IgD-negative memory B cell (primary cell): Measurements from ENCODE around the gene CHST11. TPM values are rescaled to one million over a fixed set of nuclear protein-coding genes. Genes with fewer than 3 reads are reported as not detected.
A peak's percentile ranks its signal among the peaks of the same experiment; 100 is the strongest.

Experiments
- H3K27ac Mint-ChIP-seq, 3 donors: one replicate each; pipeline ENCODE4 v1.8.0; 2020 to 2022; ENCODE audit warnings: mild to moderate bottlenecking in 3 of 3, mixed read lengths in 3 of 3, moderate library complexity in 1 of 3
- H3K27me3 Mint-ChIP-seq: one replicate; pipeline ENCODE4 v1.8.0; 2021; ENCODE audit warnings: mixed read lengths
- H3K36me3 Mint-ChIP-seq: one replicate; pipeline ENCODE4 v1.8.0; 2020; ENCODE audit warnings: mild to moderate bottlenecking, mixed read lengths
- H3K4me1 Mint-ChIP-seq, 3 donors: one replicate each; pipeline ENCODE4 v1.8.0; 2020 to 2022; ENCODE audit warnings: mixed read lengths in 3 of 3, mild to moderate bottlenecking in 1 of 3
- H3K4me3 Mint-ChIP-seq, 4 donors: one replicate each; pipeline ENCODE4 v1.8.0; 2020 to 2022; ENCODE audit warnings: mild to moderate bottlenecking in 4 of 4, mixed read lengths in 4 of 4, moderate library complexity in 3 of 4
- H3K9me3 Mint-ChIP-seq, 3 donors: one replicate each; pipeline ENCODE4 v1.8.0; 2020 to 2021; ENCODE audit warnings: mixed read lengths in 3 of 3, mild to moderate bottlenecking in 1 of 3
- polyA plus RNA-seq: library from polyadenylated mRNA; unstranded; fragments of 300-500 nt; fragmentation: Illumina TruSeq; gene quantifications from one replicate; pipeline ENCODE4 v1.2.3, GENCODE V29; 2021

The CHST11 gene
- polyA plus RNA-seq, 1 donor from 2014 or later: 41.7 TPM

DNA sequence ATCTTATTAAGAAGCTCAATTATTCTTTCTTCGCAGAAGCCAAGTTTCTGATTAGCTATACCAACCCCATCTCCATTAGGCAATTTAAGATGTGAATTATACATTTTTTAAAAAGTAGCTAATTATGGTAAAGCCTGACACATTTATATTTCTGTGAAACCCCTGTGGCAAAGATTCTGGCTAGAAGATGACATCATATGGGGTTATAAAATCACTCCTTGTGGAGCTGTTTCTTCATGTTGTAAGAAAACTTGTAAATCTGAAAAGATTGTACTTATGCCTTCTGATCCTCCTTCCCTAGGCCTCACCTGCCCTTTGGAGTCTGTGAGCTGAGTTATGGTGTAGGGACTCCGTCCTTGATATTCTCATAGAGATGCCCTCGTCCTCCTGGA is 78.1 kb downstream of the CHST11 start:
- Mint-ChIP-seq H3K4me3 (no peak overlapping the region), H3K27me3 (no peaks in the 10 kb centered on the region), H3K4me1 (peaks cover 49 to 61% (median 56%) of the 10 kb centered on the region in 3 donors), H3K9me3 (no peaks in the 10 kb centered on the region), H3K36me3 (peaks cover 6% of the 10 kb centered on the region), H3K27ac (peak overlapping the region in 2 of 3 donors; percentile 27 to 49)

DNA sequence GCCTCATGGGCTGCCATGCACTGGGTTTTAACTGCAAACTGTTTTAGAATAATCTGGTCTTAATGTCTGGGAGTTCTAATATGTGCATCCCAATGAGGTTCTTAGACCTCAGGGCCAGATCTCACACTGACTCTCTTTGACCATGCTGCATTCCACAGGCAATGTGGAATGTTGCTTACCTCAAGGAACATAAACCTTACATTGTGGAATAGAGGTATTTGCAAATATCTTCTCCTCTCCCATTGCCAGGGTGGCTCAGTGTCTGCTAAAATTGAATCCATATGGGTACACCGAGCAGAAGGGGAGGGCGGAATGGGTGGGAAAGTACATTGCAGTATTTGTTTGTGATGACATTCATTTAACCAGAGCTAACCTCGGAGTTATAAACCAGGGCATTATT is 78.6 kb downstream of the CHST11 start:
- Mint-ChIP-seq H3K27ac (peak overlapping the region in 1 of 3 donors; percentile 27), H3K27me3 (no peaks in the 10 kb centered on the region)

DNA sequence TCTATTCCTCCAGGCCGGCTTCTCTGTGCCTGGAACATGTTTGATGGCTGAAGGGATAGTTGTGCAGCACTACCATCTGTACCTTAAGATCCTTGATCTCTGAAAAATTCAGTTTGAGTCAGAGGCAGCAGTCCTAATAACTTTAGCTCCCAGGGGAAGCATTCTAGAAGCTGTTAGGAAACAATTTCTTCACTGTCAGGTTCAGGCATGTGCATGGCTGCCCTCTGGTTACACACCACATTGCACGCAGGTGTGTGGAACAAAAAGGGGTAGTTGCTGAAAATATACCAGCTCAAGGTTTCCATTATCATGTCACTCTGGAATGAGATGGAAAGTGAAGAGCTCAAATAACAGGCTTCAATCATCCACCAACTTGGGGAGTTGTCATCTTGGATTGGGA is 80.1 kb downstream of the CHST11 start:
- Mint-ChIP-seq H3K9me3 (no peaks in the 10 kb centered on the region), H3K4me1 (peaks cover 47 to 69% (median 62%) of the 10 kb centered on the region in 3 donors), H3K27me3 (no peaks in the 10 kb centered on the region), H3K36me3 (peaks cover 6% of the 10 kb centered on the region), H3K27ac (no peak overlapping the region), H3K4me3 (peak overlapping the region in 1 of 4 donors; percentile 51)

More for the DNA sequence above, 78.6 kb downstream of the CHST11 start:
- H3K4me3 Mint-ChIP-seq: no peak overlapping the region
- H3K4me1 Mint-ChIP-seq: peaks cover 49 to 63% (median 56%) of the 10 kb centered on the region in 3 donors
- no peaks in the 10 kb centered on the region for H3K9me3 Mint-ChIP-seq
- peaks cover 6% of the 10 kb centered on the region for H3K36me3 Mint-ChIP-seq

DNA sequence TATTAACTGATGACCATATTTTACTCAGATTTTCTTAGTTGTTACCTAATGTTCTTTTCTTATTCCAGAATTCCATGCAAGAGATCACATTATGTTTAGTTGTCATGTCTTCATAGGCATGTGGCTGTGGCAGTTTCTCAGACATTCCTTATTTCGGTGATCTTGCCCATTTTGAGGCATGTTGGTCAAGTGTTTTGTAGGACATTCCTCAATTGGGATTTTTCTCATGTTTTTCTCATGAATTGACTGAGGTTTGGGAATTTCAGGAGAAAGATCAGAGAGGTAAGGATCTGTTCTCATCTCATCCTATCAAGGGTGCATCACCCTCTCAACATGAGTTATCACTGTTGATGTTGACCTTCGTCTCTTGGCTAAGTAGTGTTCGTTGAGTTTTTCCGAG is 81.3 kb downstream of the CHST11 start:
- H3K36me3 Mint-ChIP-seq: peaks cover 3% of the 10 kb centered on the region
- H3K4me1 Mint-ChIP-seq: peaks cover 38 to 67% (median 65%) of the 10 kb centered on the region in 3 donors

DNA sequence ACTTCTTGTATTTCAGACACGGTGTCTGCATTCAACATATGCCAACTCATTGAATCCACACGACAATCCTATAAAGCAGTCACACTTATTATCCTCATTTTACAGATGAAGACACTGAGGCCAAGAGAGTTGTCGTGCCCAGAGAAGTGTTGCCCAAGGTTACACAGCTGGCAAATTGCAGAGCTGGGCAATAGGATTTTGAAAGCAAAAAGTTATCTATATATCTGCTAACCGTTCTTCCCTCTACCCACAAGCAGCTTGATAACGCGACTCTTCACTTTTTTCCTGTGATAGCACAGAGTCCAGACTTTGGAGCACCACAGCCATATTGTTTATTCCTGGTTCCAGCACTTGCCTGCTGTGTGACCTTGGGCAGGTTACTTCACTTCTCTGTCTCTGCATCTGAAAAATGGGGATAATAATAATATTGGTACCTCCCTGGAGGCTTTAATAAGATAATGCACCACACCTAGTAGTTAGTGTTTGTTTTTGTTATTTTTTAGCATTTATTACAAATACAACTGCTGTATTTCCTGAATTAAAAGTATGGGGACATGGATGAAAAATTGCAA is 82.2 kb downstream of the CHST11 start:
- peaks cover 3% of the 10 kb centered on the region for H3K36me3 Mint-ChIP-seq
- no peaks in the 10 kb centered on the region for H3K9me3 Mint-ChIP-seq
- peak overlapping the region in 1 of 4 donors; percentile 58 for H3K4me3 Mint-ChIP-seq
- H3K4me1 Mint-ChIP-seq: peaks cover 39 to 64% (median 61%) of the 10 kb centered on the region in 3 donors
- H3K27ac Mint-ChIP-seq: no peak overlapping the region
- H3K27me3 Mint-ChIP-seq: no peaks in the 10 kb centered on the region

More for the DNA sequence above, 81.3 kb downstream of the CHST11 start:
- H3K9me3 Mint-ChIP-seq: no peaks in the 10 kb centered on the region
- H3K4me3 Mint-ChIP-seq: no peak overlapping the region
- H3K27me3 Mint-ChIP-seq: no peaks in the 10 kb centered on the region
- H3K27ac Mint-ChIP-seq: no peak overlapping the region

DNA sequence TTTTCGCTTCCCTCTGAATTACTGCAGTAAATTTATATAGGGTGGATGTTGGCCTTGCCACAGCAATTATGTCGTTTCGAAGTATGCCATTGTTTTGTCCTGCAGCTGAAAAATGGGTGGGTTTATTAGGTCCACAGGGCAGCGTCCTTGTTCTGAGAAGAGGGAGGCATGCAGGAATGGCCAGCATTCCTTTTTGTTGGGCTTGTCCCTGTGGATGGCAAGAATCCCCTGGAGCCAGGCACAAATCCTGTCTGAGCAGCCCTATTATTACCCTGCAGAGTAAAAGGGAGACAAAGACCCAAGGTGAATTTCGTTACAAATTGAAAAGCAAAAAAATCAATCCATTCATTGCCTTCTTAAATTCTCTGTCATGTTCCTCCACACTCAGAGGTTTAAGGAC is 88.1 kb downstream of the CHST11 start:
- no peak overlapping the region for H3K4me3 Mint-ChIP-seq
- no peaks in the 10 kb centered on the region for H3K27me3 Mint-ChIP-seq
- H3K36me3 Mint-ChIP-seq: peaks cover 8% of the 10 kb centered on the region
- H3K4me1 Mint-ChIP-seq: peaks cover 28 to 52% (median 41%) of the 10 kb centered on the region in 3 donors
- no peaks in the 10 kb centered on the region for H3K9me3 Mint-ChIP-seq
- H3K27ac Mint-ChIP-seq: no peak overlapping the region

DNA sequence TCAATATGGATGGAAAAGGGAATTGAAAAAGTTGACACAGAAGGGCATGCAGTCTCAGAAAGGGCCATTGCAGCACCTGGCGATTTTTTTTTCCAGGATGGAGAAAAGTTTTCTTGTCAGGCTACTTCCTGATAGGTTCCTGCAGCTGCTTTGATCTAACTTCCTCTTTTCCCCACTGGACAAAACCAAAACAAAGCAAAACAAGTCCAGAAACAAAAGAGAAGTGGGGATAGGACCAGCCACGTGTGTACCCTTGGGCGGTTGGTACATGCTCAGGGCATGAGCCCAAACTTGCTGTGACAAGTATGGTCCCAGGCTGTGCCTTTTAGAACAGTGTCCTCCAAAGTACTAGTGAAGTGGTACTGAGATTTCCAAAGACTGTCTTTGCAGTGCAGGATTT is 89.8 kb downstream of the CHST11 start:
- Mint-ChIP-seq H3K27ac (peak overlapping the region in 1 of 3 donors; percentile 40), H3K4me1 (peaks cover 42 to 54% (median 46%) of the 10 kb centered on the region in 3 donors), H3K27me3 (no peaks in the 10 kb centered on the region), H3K4me3 (no peak overlapping the region), H3K9me3 (no peaks in the 10 kb centered on the region), H3K36me3 (peaks cover 8% of the 10 kb centered on the region)

DNA sequence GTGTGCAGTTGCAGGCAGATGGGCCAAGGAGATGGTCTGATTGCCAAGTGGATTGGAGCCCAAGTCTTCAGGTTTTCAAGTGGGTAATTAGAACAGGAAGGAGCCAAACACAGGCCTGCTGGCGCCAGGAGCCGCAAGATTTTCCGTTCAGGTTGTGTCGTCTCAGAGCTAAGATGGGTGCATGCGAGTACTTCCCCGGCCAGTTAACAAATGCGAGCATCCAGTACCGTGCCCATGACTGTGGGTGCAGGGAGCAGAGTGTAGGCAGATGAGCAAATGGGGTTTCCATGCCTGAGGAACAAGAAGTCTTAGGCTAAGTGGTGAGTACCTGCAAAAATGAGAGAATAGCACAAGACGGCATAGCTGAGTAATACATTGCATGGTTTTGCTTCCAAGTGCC is 90.5 kb downstream of the CHST11 start:
- Mint-ChIP-seq H3K4me3 (no peak overlapping the region), H3K36me3 (peaks cover 8% of the 10 kb centered on the region), H3K9me3 (no peaks in the 10 kb centered on the region), H3K27me3 (no peaks in the 10 kb centered on the region), H3K27ac (peak overlapping the region in 1 of 3 donors; percentile 40), H3K4me1 (peaks cover 45 to 60% (median 51%) of the 10 kb centered on the region in 3 donors)

DNA sequence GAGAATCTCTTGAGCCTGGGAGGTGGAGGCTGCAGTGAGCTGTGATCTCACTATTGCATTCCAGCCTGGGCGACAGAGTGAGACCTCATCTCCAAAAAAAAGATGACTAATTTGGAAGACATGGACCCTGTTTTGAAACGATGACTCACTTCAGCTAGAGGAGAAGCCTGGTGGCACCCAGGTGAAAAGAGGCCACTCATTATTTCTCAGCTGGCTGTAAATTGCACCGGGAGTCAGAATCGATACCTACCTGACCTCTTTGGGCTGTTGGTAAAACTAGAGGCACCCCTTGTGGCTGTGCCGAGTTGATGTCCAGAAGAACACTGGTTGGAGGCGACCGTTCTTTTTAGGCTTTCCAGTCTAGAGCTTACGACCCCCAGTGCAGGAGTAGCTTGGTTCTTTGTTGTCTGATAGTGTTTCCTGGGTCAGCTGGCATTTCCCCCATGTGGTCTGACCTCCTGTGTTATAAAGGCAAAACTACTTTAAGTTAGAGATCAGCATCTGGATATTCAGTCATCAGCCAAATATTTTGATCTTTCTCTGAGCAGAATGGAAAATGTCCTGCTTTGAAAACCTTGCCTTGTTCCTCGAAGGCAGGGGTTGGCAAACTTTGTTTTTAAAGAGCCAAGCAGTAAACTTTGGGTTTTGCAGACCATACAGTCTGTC is 93.2 kb downstream of the CHST11 start:
- Mint-ChIP-seq H3K27ac (peak overlapping the region in 1 of 3 donors; percentile 73), H3K27me3 (no peaks in the 10 kb centered on the region), H3K36me3 (peaks cover 10% of the 10 kb centered on the region), H3K9me3 (peaks cover 0 to 7% (median 2%) of the 10 kb centered on the region in 3 donors), H3K4me1 (peaks cover 48 to 64% (median 49%) of the 10 kb centered on the region in 3 donors), H3K4me3 (no peak overlapping the region)

DNA sequence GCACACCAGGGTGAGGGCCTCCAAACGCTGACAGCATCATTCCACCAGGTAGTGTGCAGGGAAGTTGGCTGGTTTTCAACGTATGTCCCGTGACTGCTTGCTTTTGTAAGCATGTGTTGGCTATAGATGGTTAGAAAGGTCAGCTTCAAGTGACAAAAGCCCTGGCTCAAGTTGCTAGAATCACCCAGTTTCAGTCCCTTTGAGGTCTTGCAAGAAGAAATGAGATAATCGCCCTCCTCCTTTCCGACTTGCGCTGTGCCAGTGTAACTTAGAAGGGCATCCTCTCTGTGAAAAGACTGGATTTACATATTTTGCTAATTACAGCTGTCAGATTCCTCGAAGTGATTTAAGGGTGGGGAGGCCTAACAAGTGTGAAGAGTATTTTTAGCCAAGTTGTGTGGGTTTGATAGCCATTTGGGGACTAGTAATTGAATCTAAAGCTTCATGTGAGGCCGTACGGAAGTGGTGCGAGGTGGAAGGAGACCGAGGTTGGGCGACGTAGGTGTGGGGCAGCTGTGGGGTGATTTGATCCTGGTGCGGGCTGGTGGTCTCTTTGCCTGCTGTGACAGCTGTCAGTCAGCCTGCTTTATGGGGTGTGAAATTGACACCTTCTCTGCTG is 94.7 kb downstream of the CHST11 start:
- Mint-ChIP-seq H3K9me3 (peaks cover 0 to 7% (median 2%) of the 10 kb centered on the region in 3 donors), H3K36me3 (peaks cover 10% of the 10 kb centered on the region), H3K27ac (peak overlapping the region in 2 of 3 donors; percentile 11 to 18), H3K4me1 (peaks cover 39 to 63% (median 45%) of the 10 kb centered on the region in 3 donors), H3K27me3 (no peaks in the 10 kb centered on the region), H3K4me3 (peak overlapping the region in 2 of 4 donors; percentile 11 to 65)

DNA sequence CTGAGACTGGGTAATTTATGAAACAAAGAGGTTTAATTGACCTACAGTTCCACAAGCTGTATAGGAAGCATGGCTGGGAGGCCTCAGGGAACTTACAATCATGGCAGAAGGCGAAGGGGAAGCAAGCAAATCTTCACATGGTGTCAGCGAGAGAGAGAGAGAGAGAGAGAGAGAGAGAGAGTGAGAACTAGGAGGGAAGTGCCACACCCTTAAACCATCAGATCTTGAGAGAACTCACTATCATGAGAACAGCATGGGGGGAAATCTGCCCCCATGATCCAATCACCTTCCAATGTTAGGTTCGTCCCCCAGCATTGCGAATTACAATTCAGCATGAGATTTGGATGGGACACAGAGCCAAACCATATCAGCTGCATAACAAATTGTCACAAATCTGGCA is 96.7 kb downstream of the CHST11 start:
- Mint-ChIP-seq H3K27ac (peak overlapping the region in 2 of 3 donors; percentile 9 to 64), H3K27me3 (no peaks in the 10 kb centered on the region), H3K4me3 (peak overlapping the region in 1 of 4 donors; percentile 49), H3K36me3 (peaks cover 4% of the 10 kb centered on the region), H3K4me1 (peaks cover 33 to 51% (median 38%) of the 10 kb centered on the region in 3 donors), H3K9me3 (peaks cover 0 to 7% (median 2%) of the 10 kb centered on the region in 3 donors)

DNA sequence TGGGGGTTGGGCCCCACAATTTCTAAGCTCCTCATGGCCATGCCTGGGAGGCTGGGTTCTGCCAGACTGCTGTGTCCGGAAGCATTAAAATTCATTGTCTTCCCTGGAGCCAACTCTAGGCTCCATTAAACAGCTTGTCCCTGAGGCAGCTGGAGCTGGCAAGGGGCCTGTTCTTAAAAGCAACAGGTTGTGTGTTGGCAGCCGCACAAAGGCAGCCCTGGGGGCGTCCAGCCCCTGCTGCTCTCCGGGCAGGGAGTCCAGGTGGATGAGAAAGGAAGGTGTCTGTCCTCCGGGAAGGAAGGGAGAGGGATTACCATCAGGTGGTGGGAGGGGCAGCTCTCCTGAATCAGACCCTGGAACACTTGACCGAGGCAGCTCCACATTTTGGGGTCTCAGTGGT is 98.9 kb downstream of the CHST11 start:
- Mint-ChIP-seq H3K36me3 (peaks cover 6% of the 10 kb centered on the region), H3K9me3 (peaks cover 0 to 7% (median 2%) of the 10 kb centered on the region in 3 donors), H3K27ac (no peak overlapping the region), H3K27me3 (no peaks in the 10 kb centered on the region), H3K4me1 (peaks cover 26 to 45% (median 32%) of the 10 kb centered on the region in 3 donors), H3K4me3 (peak overlapping the region in 1 of 4 donors; percentile 70)

DNA sequence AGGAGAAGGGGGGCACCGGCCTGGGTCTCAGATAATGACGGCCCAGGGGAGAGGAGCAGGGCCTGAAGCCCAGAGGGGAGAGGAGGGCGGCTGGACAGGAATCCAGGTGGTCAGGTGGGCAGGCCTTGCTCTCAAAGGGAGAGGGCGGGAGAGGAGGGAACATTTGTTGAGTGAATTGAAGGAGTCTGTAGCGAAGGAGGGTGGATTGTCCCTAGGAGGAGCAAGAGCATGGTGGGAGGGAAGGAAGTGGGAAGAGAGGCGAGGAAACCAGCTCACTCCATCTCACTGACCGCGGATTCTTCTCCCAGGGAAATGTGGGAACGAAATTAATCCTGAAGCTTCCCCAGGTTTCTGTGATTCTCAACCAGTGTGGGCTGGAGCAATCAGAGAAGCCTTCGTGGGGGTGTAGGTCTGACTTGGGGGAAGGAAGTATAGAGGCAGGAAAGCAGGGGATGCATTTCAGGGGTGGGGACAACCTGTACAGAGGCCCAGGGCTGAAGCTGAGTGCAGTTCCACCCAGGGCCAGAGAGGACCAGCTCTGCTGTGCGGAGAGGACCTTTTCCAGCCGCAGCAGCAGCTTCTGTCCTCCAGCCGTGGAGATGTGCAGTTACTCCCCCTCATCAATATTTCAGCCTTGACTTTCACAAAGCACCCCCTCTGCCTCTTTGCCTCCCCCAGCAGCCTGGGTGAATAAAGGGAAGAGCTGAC is 100.9 kb downstream of the CHST11 start:
- peak overlapping the region in 1 of 4 donors; percentile 45 for H3K4me3 Mint-ChIP-seq

DNA sequence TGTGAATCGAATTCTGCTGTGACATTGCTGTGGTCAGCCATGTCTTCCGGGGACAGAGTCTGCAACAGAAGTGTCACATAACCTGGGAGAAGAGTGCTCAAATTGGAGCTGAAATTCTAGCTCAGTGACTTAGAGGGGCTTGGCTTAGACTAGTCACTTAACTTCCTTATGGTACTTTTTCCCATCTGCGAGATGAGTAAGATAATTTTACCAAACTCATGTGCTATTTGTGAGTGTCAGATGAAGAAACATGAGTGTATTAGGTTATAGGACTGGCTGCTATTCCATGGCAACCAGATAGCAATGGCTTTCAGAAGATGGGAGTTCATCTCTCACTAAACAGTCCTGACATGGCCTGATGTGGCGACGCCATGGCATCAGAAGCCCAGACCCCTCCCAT is 104.1 kb downstream of the CHST11 start:
- Mint-ChIP-seq H3K27ac (no peak overlapping the region), H3K9me3 (peaks cover 3 to 6% (median 4%) of the 10 kb centered on the region in 3 donors), H3K36me3 (peaks cover 15% of the 10 kb centered on the region), H3K4me3 (no peak overlapping the region), H3K27me3 (no peaks in the 10 kb centered on the region), H3K4me1 (peaks cover 10 to 17% (median 14%) of the 10 kb centered on the region in 3 donors)

More for the DNA sequence above, 100.9 kb downstream of the CHST11 start:
- peak overlapping the region in 1 of 3 donors; percentile 64 for H3K27ac Mint-ChIP-seq
- H3K36me3 Mint-ChIP-seq: peaks cover 4% of the 10 kb centered on the region
- H3K9me3 Mint-ChIP-seq: peaks cover 0 to 7% (median 2%) of the 10 kb centered on the region in 3 donors
- H3K4me1 Mint-ChIP-seq: peaks cover 14 to 31% (median 18%) of the 10 kb centered on the region in 3 donors
- no peaks in the 10 kb centered on the region for H3K27me3 Mint-ChIP-seq
